ENCODE results near the gene GPR137C.

GRCh38 chr14:52599974-52600373 is 47.3 kb downstream of the GPR137C start:
- TF ChIP-seq CTCF (IDR thresholded peaks at IDR 0.05) (no peak), POLR2AphosphoS5 (IDR thresholded peaks at IDR 0.05; ENCODE audit: insufficient read depth in 1 of 2, low read depth in 1 of 2) (no peak)

Measured in vagina (tissue), 2 donors.